DND-41 (cell line): ENCODE measurements around the gene RAB5A.
"Not testable (repeated sequence)": the region's sequence is repeated elsewhere in the genome, so short reads cannot be mapped to it uniquely, and the experiment has no call there.

Experiments
- ATAC-seq: fragments of 200-7000 bp; cut with Tn5 transposase; 3 replicates; pipeline ENCODE4 v1.9.1; 2021; ENCODE audit warnings: low read depth; ENCODE audit not compliant: insufficient read depth
- DNase-seq: peaks from one replicate; pipeline ENCODE4 v3.0.0-alpha.2; 2020
- H2AFZ ChIP-seq: 2 replicates; pipeline ENCODE4 v1.6.0; 2012; ENCODE audit warnings: low read depth, low read length
- H3K27ac ChIP-seq: 2 replicates; pipeline ENCODE4 v1.5.1; 2012; ENCODE audit warnings: low read length, inconsistent platforms
- H3K27me3 ChIP-seq: fragments of 200-600 bp; sonication (generic); 2 replicates; pipeline ENCODE4 v1.6.0; 2012; ENCODE audit warnings: low read length, mild to moderate bottlenecking, inconsistent platforms; ENCODE audit not compliant: insufficient read depth, poor library complexity
- H3K36me3 ChIP-seq: 2 replicates; pipeline ENCODE4 v1.5.1; 2012; ENCODE audit warnings: low read length, inconsistent platforms; ENCODE audit not compliant: insufficient read depth
- H3K4me1 ChIP-seq: 2 replicates; pipeline ENCODE4 v1.5.1; 2012; ENCODE audit warnings: mild to moderate bottlenecking, low read length; ENCODE audit not compliant: insufficient read depth
- H3K4me2 ChIP-seq: 2 replicates; pipeline ENCODE4 v1.6.0; 2012; ENCODE audit warnings: mild to moderate bottlenecking, moderate library complexity, low read length, inconsistent platforms; ENCODE audit not compliant: insufficient read depth
- H3K4me3 ChIP-seq, 2 experiments: fragments of 200-600 bp in 1 of 2; shearing (Covaris generic) in 1 of 2; 2 replicates each; pipeline ENCODE4 v1.5.1; 2012 to 2016; ENCODE audit warnings: inconsistent platforms in 2 of 2, low read length in 2 of 2, mild to moderate bottlenecking in 2 of 2, low read depth in 1 of 2, moderate library complexity in 1 of 2
- H3K79me2 ChIP-seq: 2 replicates; pipeline ENCODE4 v1.6.0; 2012; ENCODE audit warnings: low read length, inconsistent platforms; ENCODE audit not compliant: insufficient read depth
- H3K9ac ChIP-seq: 2 replicates; pipeline ENCODE4 v1.6.0; 2012; ENCODE audit warnings: low read depth, mild to moderate bottlenecking, inconsistent platforms, low read length, moderate library complexity
- H3K9me3 ChIP-seq: 2 replicates; pipeline ENCODE4 v1.5.1; 2012; ENCODE audit warnings: low read length, moderate library complexity, mild to moderate bottlenecking, inconsistent platforms; ENCODE audit not compliant: insufficient read depth, severe bottlenecking
- H4K20me1 ChIP-seq: 2 replicates; pipeline ENCODE4 v1.6.0; 2012; ENCODE audit warnings: low read length; ENCODE audit not compliant: insufficient read depth
- CTCF ChIP-seq: IDR thresholded peaks from 2 replicates; pipeline ENCODE4 v1.5.1; 2012; ENCODE audit warnings: borderline replicate concordance, low read length, moderate library complexity, mild to moderate bottlenecking; ENCODE audit not compliant: poor library complexity, severe bottlenecking; ENCODE audit errors: extremely low read depth
- EZH2 ChIP-seq: IDR thresholded peaks from 3 replicates; pipeline ENCODE4 v1.6.1; 2012; ENCODE audit warnings: borderline replicate concordance, low read depth, mild to moderate bottlenecking, moderate library complexity, low read length, inconsistent platforms; ENCODE audit not compliant: severe bottlenecking

The RAB5A gene

GRCh38 chr3:20028905-20029331 is 82.0 kb downstream of the RAB5A start:
- Histone ChIP-seq H3K36me3 (no peaks in the 10 kb centered on the region), H3K27me3 (no peaks in the 10 kb centered on the region), H3K79me2 (no peaks in the 10 kb centered on the region), H3K4me3 (no peak overlapping the region), H3K4me2 (no peak overlapping the region), H3K9ac (no peak overlapping the region), H2AFZ (no peak overlapping the region), H3K9me3 (no peaks in the 10 kb centered on the region), H3K4me1 (no peaks in the 10 kb centered on the region), H4K20me1 (no peaks in the 10 kb centered on the region), H3K27ac (no peak overlapping the region)
- DNase-seq = no peak
- no peak for ATAC-seq
- TF ChIP-seq EZH2 (no peak), CTCF (no peak)

DNA sequence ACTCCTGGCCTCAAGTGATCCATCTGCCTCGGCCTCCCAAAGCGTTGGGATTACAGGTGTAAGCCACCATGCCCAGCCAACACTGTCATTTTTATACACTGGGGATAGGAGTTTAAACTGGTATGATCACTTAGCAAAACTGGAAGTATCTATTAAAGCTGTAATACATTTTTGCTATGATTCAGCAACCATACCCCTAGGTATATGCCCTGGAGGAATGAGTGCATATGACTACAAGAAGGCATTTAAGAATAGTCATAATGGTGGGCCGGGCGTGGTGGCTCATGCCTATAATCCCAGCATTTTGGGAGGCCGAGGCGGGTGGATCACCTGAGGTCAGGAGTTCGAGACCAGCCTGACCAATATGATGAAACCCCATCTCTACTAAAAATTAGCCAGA is 85.0 kb downstream of the RAB5A start:
- not testable (repeated sequence) for H3K4me3 ChIP-seq

More for the DNA sequence above, 85.0 kb downstream of the RAB5A start:
- ATAC-seq, H3K4me2 ChIP-seq, H3K4me1 ChIP-seq, H4K20me1 ChIP-seq, H3K27me3 ChIP-seq, H2AFZ ChIP-seq, H3K9ac ChIP-seq, H3K36me3 ChIP-seq, H3K27ac ChIP-seq, H3K79me2 ChIP-seq, DNase-seq, H3K9me3 ChIP-seq: not testable (repeated sequence)
